HG02759 (cell line): ENCODE measurements around the gene DHRS3.
A peak's percentile ranks its signal among the peaks of the same experiment; 100 is the strongest.

Source experiments
- ATAC-seq: cut with Tn5 transposase; IDR thresholded peaks from one replicate; pipeline ENCODE4 v1.9.1; 2021; ENCODE audit warnings: mild to moderate bottlenecking, moderate library complexity; ENCODE audit not compliant: unreplicated experiment

DHRS3 gene

GRCh38 chr1:12600335-12600734, 17.7 kb downstream of the DHRS3 start:
- ATAC-seq: no peak

GRCh38 chr1:12599657-12600056, 18.4 kb downstream of the DHRS3 start:
- no peak for ATAC-seq

DNA sequence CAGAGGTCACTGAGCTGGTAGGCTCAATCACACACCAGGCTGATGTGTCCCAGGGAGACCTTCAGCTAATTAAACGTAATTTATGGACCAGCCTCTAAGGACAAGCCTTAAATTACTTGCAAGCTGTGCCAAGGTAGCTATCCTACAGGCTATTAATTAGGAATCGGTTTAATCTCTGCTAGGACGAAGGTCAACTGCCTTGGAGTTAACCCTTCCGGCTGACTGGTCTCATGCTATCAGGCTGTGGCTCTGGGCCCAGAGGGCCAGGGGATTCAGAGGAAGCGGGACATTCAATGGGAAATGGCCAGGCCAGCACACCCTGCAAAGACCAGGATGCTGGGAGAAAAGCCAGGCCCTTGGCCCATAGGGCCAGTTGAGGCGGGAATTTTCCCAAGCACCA, 19.0 kb downstream of the DHRS3 start:
- ATAC-seq: no peak

DNA sequence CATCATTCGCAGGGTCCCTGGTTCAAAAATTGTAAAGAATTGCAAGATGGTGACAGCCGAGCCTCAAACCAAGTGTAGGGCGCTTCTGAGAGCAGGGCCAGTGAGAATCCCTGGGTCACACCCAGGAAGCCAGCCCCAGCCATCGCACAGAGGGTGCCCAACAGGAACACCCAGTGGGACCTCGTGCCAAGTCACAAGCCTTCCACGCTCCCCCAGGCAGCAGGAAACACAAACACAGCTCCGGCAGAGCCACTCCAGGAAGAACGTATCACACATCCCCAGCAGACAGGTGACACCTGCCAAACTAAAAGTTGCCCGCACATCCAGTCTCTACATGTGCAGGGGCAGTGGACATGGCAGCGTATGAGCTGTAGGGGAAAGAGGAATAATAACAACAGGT, 20.2 kb downstream of the DHRS3 start:
- no peak for ATAC-seq

DNA sequence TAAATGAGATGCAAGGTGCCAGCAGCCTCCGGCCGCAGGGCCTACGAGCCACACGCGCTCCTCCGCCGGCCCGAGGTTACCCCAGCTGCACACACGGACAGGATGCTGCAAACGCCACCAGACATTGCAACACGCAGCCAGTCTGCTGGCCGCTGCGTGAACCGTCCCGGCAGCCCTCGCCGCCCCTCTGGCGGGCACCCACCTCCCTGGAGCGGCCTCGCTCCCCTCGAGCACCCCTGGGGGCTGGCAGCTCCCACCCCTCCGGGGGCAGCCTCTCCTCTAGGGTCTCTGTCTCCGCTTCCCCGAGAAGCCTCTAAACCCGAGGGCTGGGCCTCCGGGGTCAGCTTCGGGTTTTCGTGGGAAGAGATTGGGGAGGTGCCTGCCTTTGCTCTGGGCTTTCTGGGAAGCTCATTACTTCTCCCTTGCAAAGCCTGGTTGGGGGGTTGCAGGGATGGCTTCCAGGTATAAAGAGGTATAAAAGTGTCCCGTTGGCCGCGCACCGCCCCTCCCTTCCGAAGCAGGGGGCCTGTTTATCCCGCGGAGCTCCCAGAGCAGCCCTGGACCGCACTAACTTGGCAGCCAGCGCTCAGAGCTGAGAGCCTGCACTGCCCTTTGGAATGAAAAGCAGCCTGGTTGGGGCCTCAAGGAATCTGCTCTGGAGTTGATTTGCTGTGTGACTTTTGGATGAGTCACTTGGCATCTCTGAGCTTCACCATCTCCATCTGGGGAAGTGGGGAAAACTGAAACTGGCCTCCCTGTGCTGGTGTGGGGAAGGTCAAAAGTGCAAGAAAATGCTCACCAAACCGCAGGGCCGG, 21.8 kb downstream of the DHRS3 start:
- ATAC-seq: peak; percentile 56

DNA sequence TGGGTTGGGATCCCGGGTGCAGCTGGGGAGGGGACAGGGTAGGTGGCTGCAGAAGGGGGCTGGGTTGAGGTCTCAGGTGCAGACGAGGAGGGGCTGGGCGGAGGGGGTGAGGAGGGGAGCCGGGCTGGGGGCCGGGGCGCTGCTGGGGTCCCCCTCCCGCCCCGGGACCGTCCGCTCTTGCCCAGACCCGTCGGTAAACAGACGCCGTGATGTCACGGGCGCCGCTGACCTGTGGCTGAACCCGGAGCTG, 22.3 kb downstream of the DHRS3 start:
- no peak for ATAC-seq

- ATAC-seq: no peak
Observed at GRCh38 chr1:12594966-12595756, 22.8 kb downstream of the DHRS3 start.

DNA sequence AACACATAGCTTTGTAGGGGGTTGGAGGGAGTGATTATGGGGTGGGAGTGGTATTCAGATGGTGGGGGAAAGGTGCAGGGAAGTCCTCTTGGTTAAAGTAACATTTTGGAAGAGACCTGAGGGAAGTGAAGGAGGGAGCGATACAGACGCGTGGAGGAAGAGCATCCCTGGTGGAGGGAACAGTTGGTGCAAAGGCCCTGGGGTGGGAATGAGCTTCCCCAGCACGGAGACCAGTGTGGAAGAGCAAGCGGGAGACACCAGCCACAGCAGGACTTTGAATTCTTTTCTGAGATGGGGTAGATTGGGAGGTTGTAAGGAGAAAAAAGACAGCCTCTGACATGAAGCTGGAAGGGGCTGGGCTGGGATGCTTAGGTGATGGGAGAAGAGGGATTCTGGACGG, 23.5 kb downstream of the DHRS3 start:
- no peak for ATAC-seq

DNA sequence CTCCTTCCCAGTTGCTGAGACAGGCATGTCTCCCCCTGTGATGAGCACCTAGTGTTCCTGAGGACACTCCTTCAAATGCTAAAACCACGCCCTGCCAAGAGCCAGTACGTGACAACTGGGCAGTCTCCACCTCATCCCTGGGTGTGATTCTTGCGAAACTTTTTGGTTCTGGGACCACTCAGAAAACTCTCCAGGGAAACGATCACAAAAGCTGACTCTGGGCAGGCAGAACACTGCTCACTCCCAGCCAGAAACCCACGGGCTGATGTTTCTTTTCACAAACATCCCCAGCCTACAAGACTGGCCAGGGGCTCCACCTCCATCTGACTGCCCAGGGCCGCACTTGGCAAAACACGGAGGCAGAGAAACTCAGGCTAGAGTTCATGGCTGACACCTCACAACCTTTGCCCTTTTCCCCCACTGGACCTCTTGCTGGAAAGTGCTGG, 24.4 kb downstream of the DHRS3 start:
- ATAC-seq: no peak

DNA sequence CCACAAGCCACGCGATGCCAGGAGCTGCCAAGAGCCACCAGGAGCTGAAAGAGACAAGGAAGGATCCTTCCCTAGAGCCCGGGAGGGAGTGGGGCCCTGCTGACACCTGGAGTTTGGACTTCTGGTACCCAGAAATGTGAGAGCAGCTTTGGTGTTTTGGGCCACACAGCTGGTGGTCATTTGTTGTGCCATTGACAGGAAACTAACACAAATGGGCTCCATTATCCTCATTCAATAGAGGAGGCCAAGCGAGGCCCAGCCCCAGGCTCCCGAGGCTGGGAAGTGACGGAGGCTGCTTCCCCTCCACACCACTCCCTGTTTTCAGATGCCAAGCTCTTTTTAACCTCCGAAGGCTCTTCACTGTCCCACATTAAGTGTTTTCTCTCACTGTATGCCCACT, 25.5 kb downstream of the DHRS3 start:
- ATAC-seq: no peak

DNA sequence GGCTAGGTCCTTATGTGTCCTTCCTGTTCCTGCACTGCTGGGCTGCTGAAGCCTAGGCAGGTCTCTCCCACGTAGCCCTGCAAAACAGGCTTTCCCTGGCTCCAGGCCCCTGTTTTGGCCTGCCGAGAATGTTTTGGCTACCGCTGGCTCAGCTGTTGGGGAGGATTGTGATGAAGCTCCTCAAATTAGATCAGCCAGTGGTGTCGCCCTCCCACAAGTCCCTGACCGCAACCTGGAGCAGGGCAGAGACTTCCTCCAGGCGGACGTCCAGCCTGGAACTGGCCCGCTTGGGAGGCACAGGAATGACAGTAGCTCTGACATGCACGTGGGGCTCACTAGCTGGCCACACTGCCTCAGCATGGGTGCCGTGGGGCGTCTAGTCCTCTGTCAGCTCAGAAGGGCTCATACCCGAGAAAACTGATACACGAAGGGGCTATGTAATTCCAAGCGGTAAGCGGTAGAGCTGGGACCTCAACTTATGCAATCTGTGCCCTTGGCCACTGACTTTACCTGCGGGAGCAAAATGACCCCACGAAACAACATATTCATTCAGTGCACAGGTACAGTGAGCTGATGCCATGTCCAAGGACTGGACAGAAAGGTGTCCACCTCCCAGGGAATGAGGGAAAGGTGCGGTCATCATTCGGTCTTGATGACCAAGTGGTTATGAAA, 26.6 kb downstream of the DHRS3 start:
- no peak for ATAC-seq

DNA sequence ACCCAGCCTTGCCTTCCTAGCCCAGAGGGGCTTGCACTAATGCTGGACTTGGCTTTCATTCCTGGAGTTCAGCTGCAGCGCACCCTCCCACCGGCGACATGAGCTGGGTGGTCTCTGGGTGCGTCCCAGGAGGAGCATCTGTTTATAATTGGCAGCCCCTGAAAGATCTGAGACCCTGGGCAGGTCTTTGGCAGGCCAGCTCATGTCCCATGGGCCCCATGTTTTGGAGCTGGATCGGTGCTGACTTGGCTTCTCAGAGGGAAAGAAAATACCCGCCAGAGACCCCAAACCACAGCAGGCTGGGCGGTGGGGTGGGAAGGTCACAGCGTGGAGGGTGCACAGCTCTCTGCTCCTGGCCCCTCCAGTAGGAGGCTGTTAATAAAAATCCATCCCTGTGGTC, 29.3 kb downstream of the DHRS3 start:
- no peak for ATAC-seq

DNA sequence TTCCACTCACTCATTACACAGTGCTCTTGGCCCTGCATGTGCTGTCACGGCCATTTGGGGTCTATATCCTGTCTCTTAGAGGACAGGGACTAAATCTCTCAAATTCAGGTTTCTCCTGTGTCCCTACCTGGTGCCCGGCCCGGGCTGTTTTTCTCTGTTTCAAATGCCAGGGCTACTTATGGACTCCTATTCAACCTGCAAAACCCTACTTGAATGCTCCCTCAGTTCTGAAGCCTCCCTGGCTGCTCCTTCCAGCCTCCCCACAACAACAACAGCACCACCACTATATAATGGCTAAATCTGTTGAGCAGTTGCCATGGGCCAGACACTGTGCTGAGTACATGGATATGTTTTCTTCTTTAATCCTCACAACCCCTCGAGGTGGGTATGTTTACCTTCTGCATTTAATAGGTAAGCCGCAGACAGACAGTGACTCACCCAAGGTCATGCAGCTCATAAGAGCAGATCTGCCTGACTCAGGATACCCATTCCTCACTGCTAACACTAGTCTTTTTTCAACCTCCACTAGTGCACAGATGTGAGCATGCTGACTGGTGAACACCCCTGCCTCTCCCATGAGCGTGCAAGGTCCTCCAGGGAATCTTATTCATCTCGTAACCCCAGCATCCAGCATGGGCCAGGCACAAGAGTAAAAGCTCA, 29.9 kb downstream of the DHRS3 start:
- ATAC-seq: no peak

DNA sequence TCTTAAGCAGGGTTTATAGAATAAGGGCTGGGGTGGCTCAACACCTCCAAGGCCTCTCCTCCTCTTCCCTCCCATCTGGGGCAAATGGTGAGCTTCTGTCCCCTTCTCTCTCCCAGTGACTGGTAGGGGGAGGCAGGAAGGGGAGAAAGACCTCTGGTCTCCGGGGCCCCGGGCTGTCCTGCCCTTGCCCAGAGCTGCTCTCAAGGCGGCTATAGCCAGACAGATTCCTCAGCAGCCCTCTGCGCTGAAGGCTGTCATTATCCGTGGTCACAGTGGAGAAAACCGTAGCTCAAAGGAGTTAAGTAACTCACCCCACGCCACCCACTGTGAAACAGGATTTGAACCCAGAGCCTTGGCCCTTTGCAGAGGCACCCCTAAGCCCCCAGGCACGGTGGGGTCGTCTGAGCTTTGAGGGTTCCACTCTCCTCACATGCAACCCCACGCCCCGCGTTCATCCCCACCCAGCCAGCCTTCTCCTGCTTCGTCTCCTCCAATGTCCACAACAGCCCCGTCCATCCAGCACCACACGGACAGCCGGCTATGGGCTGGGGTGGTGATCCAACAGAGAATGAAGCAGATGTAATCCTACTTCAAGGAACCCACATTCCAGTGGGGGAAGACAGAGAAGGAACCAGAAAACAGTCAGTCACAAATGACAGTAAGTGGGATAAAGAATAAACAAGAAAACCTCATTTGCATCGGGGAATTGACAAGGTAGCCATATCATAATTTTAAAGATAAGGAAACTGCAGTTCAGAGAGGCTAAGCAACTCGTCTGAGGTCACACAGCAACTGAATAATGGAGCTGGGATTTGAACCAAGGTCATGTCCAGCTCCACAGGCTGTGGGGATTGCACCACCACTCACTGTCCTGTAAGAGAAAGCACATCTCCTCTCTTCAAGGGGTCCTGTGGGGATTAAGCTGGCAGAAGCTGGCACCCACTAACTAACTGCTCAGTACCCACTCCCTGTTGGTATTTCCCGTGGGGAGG, 31.8 kb downstream of the DHRS3 start:
- ATAC-seq: no peak

DNA sequence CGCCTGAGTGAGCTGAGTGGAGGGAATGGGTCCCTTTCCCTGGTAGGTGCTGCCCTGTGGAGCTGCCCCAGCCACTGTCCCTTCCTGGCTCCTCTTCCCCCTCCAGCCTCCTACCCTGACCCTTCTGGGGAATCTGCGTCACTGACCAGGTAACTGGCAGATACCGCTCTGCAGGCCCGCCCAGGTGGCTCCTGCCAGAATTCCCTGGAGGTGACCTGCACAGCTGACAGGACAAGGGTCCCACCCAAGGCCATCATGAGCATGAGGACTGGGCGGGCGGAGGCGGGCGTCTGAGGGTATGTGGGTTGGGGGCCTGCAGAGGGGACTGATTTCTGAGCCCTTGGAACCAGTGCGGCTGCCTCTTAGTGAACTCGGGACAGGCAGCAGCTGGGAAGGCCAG, 32.5 kb downstream of the DHRS3 start:
- ATAC-seq: no peak

DNA sequence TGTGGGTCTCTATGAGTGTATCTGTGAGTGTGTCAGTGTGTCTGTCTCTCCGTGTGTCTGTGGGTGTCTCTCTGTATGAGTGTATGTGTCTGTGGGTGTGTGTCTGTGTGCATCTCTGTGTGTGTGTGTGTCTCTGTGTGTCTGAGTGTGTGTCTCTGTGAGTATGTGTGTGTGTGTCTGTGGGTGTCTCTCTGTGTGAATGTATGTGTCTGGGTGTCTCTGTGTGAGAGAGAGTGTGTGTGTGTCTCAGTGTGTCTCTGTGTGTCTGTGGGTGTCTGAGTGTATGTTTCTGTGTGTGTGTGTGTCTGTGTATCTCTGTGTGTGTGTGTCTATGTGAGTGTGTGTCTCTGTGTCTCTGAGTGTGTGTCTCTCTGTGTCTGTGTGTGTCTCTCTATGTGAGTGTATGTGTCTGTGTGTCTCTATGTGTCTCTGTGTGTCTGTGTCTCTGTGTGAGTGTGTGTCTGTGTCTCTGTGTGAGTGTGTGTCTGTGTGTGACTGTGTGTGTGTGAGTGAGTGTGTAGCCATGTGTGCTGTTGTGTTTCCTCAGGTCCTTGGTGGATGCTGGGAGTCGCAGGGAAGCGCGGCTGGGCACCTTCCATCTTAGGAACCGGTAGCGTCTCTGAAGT, 33.0 kb downstream of the DHRS3 start:
- ATAC-seq: no peak

GRCh38 chr1:12583484-12583883, 34.5 kb downstream of the DHRS3 start:
- no peak for ATAC-seq

DNA sequence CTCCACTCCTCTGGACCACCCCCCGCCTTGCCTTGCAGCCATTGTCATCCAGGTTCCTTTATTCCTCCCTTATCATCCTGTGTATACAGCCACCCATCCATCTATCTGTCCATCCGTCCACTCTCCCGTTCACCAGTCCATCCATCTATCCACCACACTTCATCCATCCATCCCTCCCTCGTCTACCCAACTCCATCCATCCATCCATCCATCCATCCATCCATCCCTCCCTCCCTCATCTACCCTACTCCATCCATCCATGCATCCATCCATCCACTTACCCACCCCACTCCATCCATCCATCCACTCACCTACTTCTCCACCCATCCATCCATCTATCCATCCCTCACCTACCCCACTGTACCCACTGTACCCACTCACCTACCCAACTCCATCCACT, 35.4 kb downstream of the DHRS3 start:
- no peak for ATAC-seq

GRCh38 chr1:12581179-12581578, 36.8 kb downstream of the DHRS3 start:
- no peak for ATAC-seq
